Esophagus muscularis mucosa (tissue), 4 donors: ENCODE results near the gene BCL2L14.
"Not testable (repeated sequence)": the region's sequence is repeated elsewhere in the genome, so short reads cannot be mapped to it uniquely, and the experiment has no call there.

Experiments
- EP300 ChIP-seq: sonication (generic); formaldehyde crosslinking; IDR thresholded peaks from one replicate; pipeline ENCODE4 v1.6.1; 2017; ENCODE audit warnings: antibody characterized with exemption
- POLR2A ChIP-seq: fragments of 450-650 bp; IDR thresholded peaks from one replicate; pipeline ENCODE4 v1.6.1; 2017; ENCODE audit warnings: antibody characterized with exemption, moderate library complexity, mild to moderate bottlenecking, low read depth
- POLR2AphosphoS5 ChIP-seq, 2 donors: sonication (generic); formaldehyde crosslinking; IDR thresholded peaks; one replicate each; pipeline ENCODE4 v1.6.1; 2017; ENCODE audit warnings: antibody characterized with exemption in 2 of 2
- TF ChIP-seq, protein P1 (sequence below), 3 experiments: fragments of 200-600 bp in 2 of 3; fragments of 450-650 bp in 1 of 3; sonication (generic) in 2 of 3; IDR thresholded peaks; one replicate each; pipeline ENCODE4 v1.5.1; 2017 to 2019; ENCODE audit warnings: antibody characterized with exemption in 3 of 3, mild to moderate bottlenecking in 2 of 3, moderate library complexity in 1 of 3

DNA sequence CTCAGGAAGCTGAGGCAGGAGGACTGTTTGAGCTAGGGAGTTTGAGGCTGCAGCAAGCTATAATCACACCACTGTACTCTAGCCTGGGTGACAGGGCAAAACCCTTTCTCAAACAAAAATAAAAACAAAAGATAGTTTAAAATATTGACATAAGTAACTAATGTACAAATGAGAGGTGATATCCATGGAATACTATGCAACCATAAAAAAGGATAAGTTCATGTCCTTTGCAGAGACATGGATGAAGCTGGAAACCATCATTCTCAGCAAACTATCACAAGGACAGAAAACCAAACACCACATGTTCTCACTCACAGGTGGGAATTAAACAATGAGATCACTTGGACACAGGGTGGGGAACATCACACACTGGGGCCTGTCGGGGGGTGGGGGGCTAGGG is 73.8 kb downstream of the BCL2L14 start:
- TF ChIP-seq, protein P1, sequence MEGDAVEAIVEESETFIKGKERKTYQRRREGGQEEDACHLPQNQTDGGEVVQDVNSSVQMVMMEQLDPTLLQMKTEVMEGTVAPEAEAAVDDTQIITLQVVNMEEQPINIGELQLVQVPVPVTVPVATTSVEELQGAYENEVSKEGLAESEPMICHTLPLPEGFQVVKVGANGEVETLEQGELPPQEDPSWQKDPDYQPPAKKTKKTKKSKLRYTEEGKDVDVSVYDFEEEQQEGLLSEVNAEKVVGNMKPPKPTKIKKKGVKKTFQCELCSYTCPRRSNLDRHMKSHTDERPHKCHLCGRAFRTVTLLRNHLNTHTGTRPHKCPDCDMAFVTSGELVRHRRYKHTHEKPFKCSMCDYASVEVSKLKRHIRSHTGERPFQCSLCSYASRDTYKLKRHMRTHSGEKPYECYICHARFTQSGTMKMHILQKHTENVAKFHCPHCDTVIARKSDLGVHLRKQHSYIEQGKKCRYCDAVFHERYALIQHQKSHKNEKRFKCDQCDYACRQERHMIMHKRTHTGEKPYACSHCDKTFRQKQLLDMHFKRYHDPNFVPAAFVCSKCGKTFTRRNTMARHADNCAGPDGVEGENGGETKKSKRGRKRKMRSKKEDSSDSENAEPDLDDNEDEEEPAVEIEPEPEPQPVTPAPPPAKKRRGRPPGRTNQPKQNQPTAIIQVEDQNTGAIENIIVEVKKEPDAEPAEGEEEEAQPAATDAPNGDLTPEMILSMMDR (IDR thresholded peaks at IDR 0.05) = not testable (repeated sequence)
- not testable (repeated sequence) for TF ChIP-seq POLR2AphosphoS5 (IDR thresholded peaks at IDR 0.05); POLR2A; EP300
